GM23338 (cell line): ENCODE measurements around the gene ATG2A. TPM values are rescaled to one million over a fixed set of nuclear protein-coding genes. Genes with fewer than 3 reads are reported as not detected.

Source experiments
- ATAC-seq: fragments of 200-7000 bp; cut with Tn5 transposase; 3 replicates; pipeline ENCODE4 v1.9.1; 2020
- DNase-seq: peaks from one replicate; pipeline ENCODE4 v3.0.0-alpha.2; 2015; ENCODE audit warnings: low spot score
- H2AFZ ChIP-seq: fragments of 200-600 bp; sonication (generic); 2 replicates; pipeline ENCODE4 v1.8.0; 2016; ENCODE audit warnings: antibody characterized with exemption, mild to moderate bottlenecking, moderate library complexity
- H3F3A ChIP-seq: fragments of 200-600 bp; sonication (generic); replicated peaks from 2 replicates; pipeline ENCODE4 v1.8.0; 2017; ENCODE audit warnings: antibody characterized with exemption, mixed run types, low read depth
- H3K27ac ChIP-seq: fragments of 200-600 bp; sonication (generic); 2 replicates; pipeline ENCODE4 v1.6.1; 2016; ENCODE audit warnings: low read depth
- H3K27me3 ChIP-seq: fragments of 200-600 bp; sonication (generic); 2 replicates; pipeline ENCODE4 v1.8.0; 2016; ENCODE audit warnings: mild to moderate bottlenecking, mixed run types, moderate library complexity; ENCODE audit not compliant: insufficient read depth
- H3K36me3 ChIP-seq: fragments of 200-600 bp; sonication (generic); 2 replicates; pipeline ENCODE4 v1.8.0; 2016; ENCODE audit warnings: mild to moderate bottlenecking; ENCODE audit not compliant: insufficient read depth
- H3K4me1 ChIP-seq: fragments of 200-600 bp; sonication (generic); 2 replicates; pipeline ENCODE4 v1.8.0; 2016; ENCODE audit warnings: mild to moderate bottlenecking, moderate library complexity; ENCODE audit not compliant: insufficient read depth
- H3K4me2 ChIP-seq: fragments of 200-600 bp; sonication (generic); 2 replicates; pipeline ENCODE4 v1.7.1; 2017; ENCODE audit warnings: mixed run types
- H3K4me3 ChIP-seq: fragments of 200-600 bp; sonication (generic); 2 replicates; pipeline ENCODE4 v1.6.1; 2016; ENCODE audit warnings: mixed run types
- H3K79me2 ChIP-seq: fragments of 200-600 bp; sonication (generic); replicated peaks from 2 replicates; pipeline ENCODE4 v1.8.0; 2017; ENCODE audit warnings: mild to moderate bottlenecking; ENCODE audit not compliant: insufficient read depth
- H3K9me2 ChIP-seq: fragments of 200-600 bp; sonication (generic); 2 replicates; pipeline ENCODE4 v1.8.0; 2017; ENCODE audit not compliant: insufficient read depth
- H4K20me1 ChIP-seq: fragments of 200-600 bp; sonication (generic); replicated peaks from 2 replicates; pipeline ENCODE4 v1.8.0; 2017; ENCODE audit warnings: mild to moderate bottlenecking; ENCODE audit not compliant: insufficient read depth
- H3K27ac Mint-ChIP-seq: 2 replicates; pipeline ENCODE4 v1.8.0; 2020; ENCODE audit warnings: inconsistent platforms, mild to moderate bottlenecking, moderate library complexity, mixed read lengths
- H3K27me3 Mint-ChIP-seq: 3 replicates; pipeline ENCODE4 v1.8.0; 2022; ENCODE audit warnings: low read depth, mild to moderate bottlenecking, moderate library complexity, mixed read lengths, inconsistent platforms; ENCODE audit not compliant: insufficient read depth, poor library complexity
- H3K36me3 Mint-ChIP-seq: 3 replicates; pipeline ENCODE4 v1.8.0; 2021; ENCODE audit warnings: low read depth, mild to moderate bottlenecking, inconsistent platforms, moderate library complexity, mixed read lengths
- H3K4me1 Mint-ChIP-seq: 3 replicates; pipeline ENCODE4 v1.8.0; 2020; ENCODE audit warnings: mild to moderate bottlenecking, inconsistent platforms, mixed read lengths
- H3K4me3 Mint-ChIP-seq: 3 replicates; pipeline ENCODE4 v1.8.0; 2021; ENCODE audit warnings: moderate library complexity, mild to moderate bottlenecking, inconsistent platforms, mixed read lengths
- H3K9me3 Mint-ChIP-seq: 3 replicates; pipeline ENCODE4 v1.8.0; 2020; ENCODE audit warnings: moderate library complexity, mild to moderate bottlenecking, inconsistent platforms, mixed read lengths
- CTCF ChIP-seq, 2 experiments: fragments of 200-600 bp in 1 of 2; sonication (generic) in 1 of 2; conservative IDR thresholded peaks; 2 replicates each; pipeline versions ENCODE4 v1.5.1 to v1.6.1; 2016 to 2017; ENCODE audit warnings: antibody characterized with exemption in 2 of 2, low read depth in 2 of 2, mild to moderate bottlenecking in 2 of 2, moderate library complexity in 1 of 2
- EZH2phosphoT487 ChIP-seq: fragments of 200-600 bp; sonication (generic); IDR thresholded peaks from one replicate; pipeline ENCODE4 v1.8.1; 2018; ENCODE audit warnings: antibody characterized with exemption; ENCODE audit not compliant: unreplicated experiment
- POLR2AphosphoS5 ChIP-seq: IDR thresholded peaks from 2 replicates; pipeline ENCODE4 v1.6.1; 2016; ENCODE audit warnings: antibody characterized with exemption, low read depth
- REST ChIP-seq: IDR thresholded peaks from one replicate; pipeline ENCODE4 v1.6.1; 2018; ENCODE audit warnings: antibody characterized with exemption; ENCODE audit not compliant: unreplicated experiment
- STAT1 ChIP-seq: IDR thresholded peaks from one replicate; pipeline ENCODE4 v1.6.1; 2016; ENCODE audit warnings: antibody characterized with exemption; ENCODE audit not compliant: unreplicated experiment
- ZNF331 ChIP-seq: fragments of 250-450 bp; sonication (Bioruptor Pico); IDR thresholded peaks from 2 replicates; pipeline ENCODE4 v1.5.0; 2020; ENCODE audit warnings: low read depth, mild to moderate bottlenecking, moderate library complexity
- polyA plus RNA-seq: library from polyadenylated mRNA; unstranded; fragments of >200 nt; fragmentation: Nextera tagmentation; extraction: Ambion mirVana; gene quantifications from 2 replicates; pipeline ENCODE4 v1.2.1, GENCODE V29; 2016
- total RNA-seq: library from RNA; depleted of rRNA; stranded (reverse); fragments of >200 nt; shearing (Covaris generic); gene quantifications from 2 replicates; pipeline ENCODE4 v1.2.3, GENCODE V29; 2014

The ATG2A gene
- total and polyA plus RNA-seq, 2 experiments from 2014 or later, result 8.7 to 31.7 TPM

GRCh38 chr11:64888406-64888728 is 28.6 kb downstream of the ATG2A start (continued):
- TF ChIP-seq CTCF (conservative IDR thresholded peaks at IDR 0.05; ENCODE audit: low read depth in 2 of 2) (no peak), ZNF331 (CRISPR knock-in tag) (no peak), STAT1 (no peak), REST (no peak)

- ATAC-seq (peak; percentile 89), DNase-seq (peak; percentile 91)
- Histone ChIP-seq H3K4me1 (peaks cover 16% of the 10 kb centered on the region; the same call in 1 of the 2 replicates), H3K36me3 (no peaks in the 10 kb centered on the region), H3K79me2 (no peaks in the 10 kb centered on the region), H3K9me2 (no peaks in the 10 kb centered on the region), H3F3A (0 out of 2 replicates have a peak, but pooled peaks cover 2% of the 10 kb centered on the region), H3K4me3 (peak overlapping the region; percentile 46), H2AFZ (peak overlapping the region; percentile 99), H3K27ac (peak overlapping the region; percentile 20; the same call in 1 of the 2 replicates), H3K27me3 (no peaks in the 10 kb centered on the region), H3K4me2 (peak overlapping the region; percentile 91), H4K20me1 (no peaks in the 10 kb centered on the region)
- peak overlapping the region; percentile 80; the same call in 1 of the 2 replicates for H3K27ac Mint-ChIP-seq
- H3K9me3 Mint-ChIP-seq, result no peaks in the 10 kb centered on the region
- H3K4me1 Mint-ChIP-seq, result peaks cover 15% of the 10 kb centered on the region
- peak overlapping the region; percentile 65 for H3K4me3 Mint-ChIP-seq
- peaks cover 5% of the 10 kb centered on the region for H3K27me3 Mint-ChIP-seq
- TF ChIP-seq POLR2AphosphoS5 (0 out of 2 replicates have a peak, but pooled peaks have one; percentile 29), CTCF (conservative IDR thresholded peaks at IDR 0.05; ENCODE audit: low read depth in 2 of 2) (peak; percentile 83 to 84), EZH2phosphoT487 (no peak)
- H3K36me3 Mint-ChIP-seq, result no peaks in the 10 kb centered on the region; the same call in 2 of the 3 replicates
These were observed 29.1 kb downstream of the ATG2A start for GRCh38 chr11:64887757-64888405.
